Loucy (cell line): ENCODE data around the gene QSER1.

Experiments
- H2AFZ ChIP-seq: fragments of 200-600 bp; sonication (generic); 2 replicates; pipeline ENCODE4 v1.6.0; 2016; ENCODE audit warnings: antibody characterized with exemption, mild to moderate bottlenecking, low read length, moderate library complexity
- H3F3A ChIP-seq: fragments of 200-600 bp; 2 replicates; pipeline ENCODE4 v1.6.0; 2016; ENCODE audit warnings: antibody characterized with exemption, low read depth, mild to moderate bottlenecking
- H3K27me3 ChIP-seq: fragments of 200-600 bp; sonication (generic); 2 replicates; pipeline ENCODE4 v1.6.1; 2014; ENCODE audit warnings: low read length, mild to moderate bottlenecking; ENCODE audit not compliant: insufficient read depth, poor library complexity, severe bottlenecking
- H3K36me3 ChIP-seq: fragments of 200-600 bp; sonication (generic); 2 replicates; pipeline ENCODE4 v1.6.1; 2016; ENCODE audit warnings: low read length; ENCODE audit not compliant: insufficient read depth
- H3K4me1 ChIP-seq: fragments of 200-600 bp; sonication (generic); 2 replicates; pipeline ENCODE4 v1.5.1; 2014; ENCODE audit warnings: low read length, mild to moderate bottlenecking; ENCODE audit not compliant: insufficient read depth, poor library complexity, severe bottlenecking
- H3K4me2 ChIP-seq: fragments of 200-600 bp; sonication (generic); 2 replicates; pipeline ENCODE4 v1.6.0; 2014; ENCODE audit warnings: antibody characterized with exemption, low read length, low read depth, mild to moderate bottlenecking; ENCODE audit not compliant: poor library complexity, severe bottlenecking
- H3K4me3 ChIP-seq: fragments of 200-600 bp; sonication (generic); 2 replicates; pipeline ENCODE4 v1.5.1; 2014; ENCODE audit warnings: low read length, mild to moderate bottlenecking, mixed read lengths; ENCODE audit not compliant: poor library complexity, severe bottlenecking
- H3K79me2 ChIP-seq: fragments of 200-600 bp; sonication (generic); 2 replicates; pipeline ENCODE4 v1.6.1; 2014; ENCODE audit warnings: low read length; ENCODE audit not compliant: insufficient read depth
- H3K9ac ChIP-seq: fragments of 200-600 bp; sonication (generic); 2 replicates; pipeline ENCODE4 v1.6.0; 2014; ENCODE audit warnings: mild to moderate bottlenecking, low read depth, low read length, moderate library complexity; ENCODE audit not compliant: poor library complexity, severe bottlenecking
- H3K9me2 ChIP-seq: fragments of 200-600 bp; sonication (generic); replicated peaks from 2 replicates; pipeline ENCODE4 v1.6.1; 2016; ENCODE audit warnings: low read depth, low read length, mixed read lengths
- H3K9me3 ChIP-seq: fragments of 200-600 bp; sonication (generic); 2 replicates; pipeline ENCODE4 v1.6.1; 2014; ENCODE audit warnings: mild to moderate bottlenecking, antibody characterized with exemption, low read length, low read depth; ENCODE audit not compliant: insufficient read depth
- H4K20me1 ChIP-seq: fragments of 200-600 bp; sonication (generic); 2 replicates; pipeline ENCODE4 v1.6.0; 2014; ENCODE audit warnings: antibody characterized with exemption, low read length, mild to moderate bottlenecking; ENCODE audit not compliant: insufficient read depth, poor library complexity, severe bottlenecking
- CTCF ChIP-seq: fragments of 200-600 bp; sonication (generic); conservative IDR thresholded peaks from 2 replicates; pipeline ENCODE4 v1.5.1; 2014; ENCODE audit warnings: mild to moderate bottlenecking, antibody characterized with exemption, low read length
- EZH2phosphoT487 ChIP-seq: fragments of 200-600 bp; IDR thresholded peaks from 2 replicates; pipeline ENCODE4 v1.6.1; 2018; ENCODE audit warnings: antibody characterized with exemption, mild to moderate bottlenecking, moderate library complexity, borderline replicate concordance

Gene QSER1

GRCh38 chr11:33021501-33021900 lies 128.9 kb downstream of the QSER1 start:
- Histone ChIP-seq H3K9me2 (no peaks in the 10 kb centered on the region), H3K79me2 (no peaks in the 10 kb centered on the region)

GRCh38 chr11:33021937-33022336 lies 129.3 kb downstream of the QSER1 start:
- Histone ChIP-seq H3K4me1 (peaks cover 24% of the 10 kb centered on the region), H3K9me2 (no peaks in the 10 kb centered on the region), H3K79me2 (no peaks in the 10 kb centered on the region), H2AFZ (no peak overlapping the region), H3K4me3 (no peak overlapping the region), H3K36me3 (no peaks in the 10 kb centered on the region), H3K9ac (no peak overlapping the region), H4K20me1 (no peaks in the 10 kb centered on the region), H3F3A (no peaks in the 10 kb centered on the region), H3K9me3 (no peaks in the 10 kb centered on the region), H3K4me2 (peak overlapping the region; percentile 49), H3K27me3 (no peaks in the 10 kb centered on the region)
- TF ChIP-seq CTCF (no peak), EZH2phosphoT487 (no peak)

More at GRCh38 chr11:33021501-33021900, 128.9 kb downstream of the QSER1 start:
- H2AFZ ChIP-seq: no peak overlapping the region
- H3K9ac ChIP-seq: no peak overlapping the region
- H4K20me1 ChIP-seq: no peaks in the 10 kb centered on the region
- H3K4me3 ChIP-seq: no peak overlapping the region
- H3K27me3 ChIP-seq: no peaks in the 10 kb centered on the region
- no peaks in the 10 kb centered on the region for H3K36me3 ChIP-seq
- no peaks in the 10 kb centered on the region for H3K9me3 ChIP-seq
- H3K4me2 ChIP-seq: peak overlapping the region; percentile 49
- TF ChIP-seq EZH2phosphoT487: no peak
- no peak for TF ChIP-seq CTCF
- H3K4me1 ChIP-seq: peaks cover 24% of the 10 kb centered on the region
- H3F3A ChIP-seq: no peaks in the 10 kb centered on the region

- Histone ChIP-seq H3K4me1 (peaks cover 24% of the 10 kb centered on the region), H3K9me2 (no peaks in the 10 kb centered on the region), H4K20me1 (no peaks in the 10 kb centered on the region), H3F3A (no peaks in the 10 kb centered on the region), H3K4me2 (no peak overlapping the region), H2AFZ (no peak overlapping the region), H3K9ac (no peak overlapping the region), H3K27me3 (no peaks in the 10 kb centered on the region), H3K79me2 (no peaks in the 10 kb centered on the region), H3K36me3 (no peaks in the 10 kb centered on the region), H3K4me3 (no peak overlapping the region), H3K9me3 (no peaks in the 10 kb centered on the region)
- no peak for TF ChIP-seq EZH2phosphoT487
- TF ChIP-seq CTCF: no peak
Measured at GRCh38 chr11:33025339-33025722, 132.7 kb downstream of the QSER1 start.
